HCT116 (cell line): ENCODE measurements around the gene PUSL1. TPM values are rescaled to one million over a fixed set of nuclear protein-coding genes. Genes with fewer than 3 reads are reported as not detected.
A peak's percentile ranks its signal among the peaks of the same experiment; 100 is the strongest.

Source experiments
- ATAC-seq: fragments of 200-7000 bp; cut with Tn5 transposase; 2 replicates; pipeline ENCODE4 v1.9.1; 2020; ENCODE audit warnings: mild to moderate bottlenecking, moderate library complexity
- BruUV-seq: library from RNA; stranded (reverse); fragments of 400-500 nt; replicated peaks from 2 replicates; lab custom pipeline; 2021; lab: Mats Ljungman, UMichigan
- CTCF ChIA-PET: fragments of 300-600 bp; sonication (Branson Sonifier 250); formaldehyde crosslinking; loops from one replicate; lab custom pipeline; 2021; ENCODE audit warnings: antibody characterized with exemption; lab: Charles Lee
- POLR2A ChIA-PET: fragments of 300-600, 350-600 bp; sonication (Branson Sonifier 250); formaldehyde crosslinking; loops from one replicate; lab custom pipeline; 2021; ENCODE audit warnings: antibody characterized with exemption; lab: Charles Lee
- RAD21 ChIA-PET, 2 experiments: fragments of 300-600 bp; sonication (Branson Sonifier 250); formaldehyde crosslinking; loops; one replicate each; lab custom pipeline; 2023; ENCODE audit warnings: low total read pairs in 2 of 2; ENCODE audit not compliant: uncharacterized antibody in 2 of 2, unreplicated experiment in 2 of 2, low non-redundant PET in 1 of 2; lab: Charles Lee
- DNase-seq: peaks from one replicate; pipeline ENCODE4 v3.0.0-alpha.2; 2010; ENCODE audit warnings: low read depth, low spot score
- H2AFZ ChIP-seq: fragments of 200-600 bp; shearing (Covaris generic), sonication (generic); 2 replicates; pipeline ENCODE4 v1.6.1; 2017; ENCODE audit warnings: low read depth, mixed run types, mixed read lengths, antibody characterized with exemption, low read length; ENCODE audit not compliant: poor library complexity, severe bottlenecking
- H3K27ac ChIP-seq: 2 replicates; pipeline ENCODE4 v1.5.1; 2012; ENCODE audit warnings: low read depth, low read length
- H3K27me3 ChIP-seq: fragments of 200-600 bp; sonication (generic); 2 replicates; pipeline ENCODE4 v1.6.1; 2016; ENCODE audit warnings: mixed run types, low read length, mixed read lengths; ENCODE audit not compliant: insufficient read depth
- H3K36me3 ChIP-seq, 2 experiments: fragments of 200-500 bp in 1 of 2; fragments of 200-600 bp in 1 of 2; sonication (Bioruptor generic) in 1 of 2; sonication (generic) in 1 of 2; 2 replicates each; pipeline versions ENCODE4 v1.5.1 to v1.6.1; 2014 to 2016; ENCODE audit warnings: low read length in 2 of 2, inconsistent platforms in 1 of 2, mixed read lengths in 1 of 2, mixed run types in 1 of 2; ENCODE audit not compliant: insufficient read depth in 2 of 2, control insufficient read depth in 1 of 2
- H3K4me1 ChIP-seq, 2 experiments: fragments of 200-600 bp in 1 of 2; sonication (generic) in 1 of 2; 2 replicates each; pipeline versions ENCODE4 v1.5.1 to v1.6.1; 2012 to 2017; ENCODE audit warnings: low read length in 2 of 2, inconsistent platforms in 1 of 2, mild to moderate bottlenecking in 1 of 2, mixed read lengths in 1 of 2, mixed run types in 1 of 2, moderate library complexity in 1 of 2; ENCODE audit not compliant: insufficient read depth in 2 of 2, control insufficient read depth in 1 of 2
- H3K4me2 ChIP-seq: fragments of 200-600 bp; sonication (generic); 2 replicates; pipeline ENCODE4 v1.6.1; 2017; ENCODE audit warnings: mixed run types, low read length, mixed read lengths
- H3K4me3 ChIP-seq, 2 experiments: fragments of 200-600 bp in 1 of 2; sonication (generic) in 1 of 2; replicated peaks in 1 of 2; 2 replicates each; pipeline ENCODE4 v1.5.1; 2011 to 2016; ENCODE audit warnings: low read length in 2 of 2, control low read depth in 1 of 2, low read depth in 1 of 2, mild to moderate bottlenecking in 1 of 2, mixed read lengths in 1 of 2, mixed run types in 1 of 2
- H3K79me2 ChIP-seq: fragments of 200-600 bp; sonication (generic); 2 replicates; pipeline ENCODE4 v1.6.1; 2017; ENCODE audit warnings: mild to moderate bottlenecking, mixed run types, low read length, moderate library complexity, mixed read lengths; ENCODE audit not compliant: insufficient read depth
- H3K9ac ChIP-seq: fragments of 200-600 bp; sonication (generic); 2 replicates; pipeline ENCODE4 v1.6.1; 2016; ENCODE audit warnings: low read length, mixed read lengths
- H3K9me2 ChIP-seq: fragments of 200-600 bp; sonication (generic), shearing (Covaris generic); 2 replicates; pipeline ENCODE4 v1.6.1; 2017; ENCODE audit warnings: mixed run types, mild to moderate bottlenecking, moderate library complexity; ENCODE audit not compliant: insufficient read depth
- H3K9me3 ChIP-seq, 2 experiments: fragments of 200-500 bp in 1 of 2; fragments of 200-600 bp in 1 of 2; sonication (Bioruptor generic) in 1 of 2; sonication (generic) in 1 of 2; 2 replicates each; pipeline ENCODE4 v1.6.1; 2014 to 2017; ENCODE audit warnings: low read length in 2 of 2, mixed read lengths in 2 of 2, inconsistent platforms in 1 of 2, low read depth in 1 of 2, mild to moderate bottlenecking in 1 of 2, mixed run types in 1 of 2, moderate library complexity in 1 of 2; ENCODE audit not compliant: control insufficient read depth in 1 of 2, insufficient read depth in 1 of 2
- H4K20me1 ChIP-seq: fragments of 200-600 bp; sonication (generic), shearing (Covaris generic); 2 replicates; pipeline ENCODE4 v1.6.1; 2017; ENCODE audit warnings: mixed run types, mild to moderate bottlenecking, moderate library complexity; ENCODE audit not compliant: insufficient read depth
- EGR1 ChIP-seq: IDR thresholded peaks from 2 replicates; pipeline ENCODE4 v1.6.1; 2012; ENCODE audit warnings: low read depth
- EZH2phosphoT487 ChIP-seq: fragments of 200-600 bp; IDR thresholded peaks from 2 replicates; pipeline ENCODE4 v1.6.1; 2018; ENCODE audit warnings: antibody characterized with exemption, borderline replicate concordance
- JUND ChIP-seq: IDR thresholded peaks from 2 replicates; pipeline ENCODE4 v1.6.1; 2012
- POLR2A ChIP-seq: IDR thresholded peaks from 2 replicates; pipeline ENCODE4 v1.7.0; 2011; ENCODE audit warnings: borderline replicate concordance; ENCODE audit not compliant: insufficient read depth, insufficient read length; ENCODE audit errors: extremely low read depth
- POLR2AphosphoS5 ChIP-seq: IDR thresholded peaks from 2 replicates; pipeline ENCODE4 v1.6.1; 2011; ENCODE audit warnings: mild to moderate bottlenecking, low read depth, low read length, moderate library complexity
- YY1 ChIP-seq: IDR thresholded peaks from 2 replicates; pipeline ENCODE4 v1.6.1; 2011; ENCODE audit warnings: low read length, low read depth, moderate library complexity, mild to moderate bottlenecking; ENCODE audit not compliant: insufficient replicate concordance; ENCODE audit errors: extremely low read depth
- ZFX ChIP-seq: fragments of 450-650 bp; IDR thresholded peaks from 2 replicates; pipeline ENCODE4 v1.6.1; 2017
- intact Hi-C: fragments of 100-400 bp; cut with micrococcal nuclease; formaldehyde crosslinking; loops from 2 replicates; pipeline ENCODE4 v1.10.0; 2022
- total RNA-seq: library from RNA; stranded (reverse); gene quantifications from one replicate; pipeline ENCODE4 v1.2.1, GENCODE V29; 2021; ENCODE audit not compliant: unreplicated experiment
- TF ChIP-seq, protein P1 (sequence below): IDR thresholded peaks from 2 replicates; pipeline ENCODE4 v1.6.1; 2012
- TF ChIP-seq, protein P2 (sequence below), 3 experiments: fragments of 200-600 bp in 1 of 3; sonication (generic) in 1 of 3; IDR thresholded peaks in 2 of 3; conservative IDR thresholded peaks in 1 of 3; 2 replicates each; pipeline ENCODE4 v1.5.1; 2012 to 2017; ENCODE audit warnings: low read depth in 2 of 3, low read length in 2 of 3, antibody characterized with exemption in 1 of 3, borderline replicate concordance in 1 of 3, control low read depth in 1 of 3, mild to moderate bottlenecking in 1 of 3, mixed read lengths in 1 of 3, mixed run types in 1 of 3, moderate library complexity in 1 of 3; ENCODE audit not compliant: insufficient read depth in 1 of 3

PUSL1 gene
- total RNA-seq, 1 experiment from 2014 or later, result 47.2 TPM

DNA sequence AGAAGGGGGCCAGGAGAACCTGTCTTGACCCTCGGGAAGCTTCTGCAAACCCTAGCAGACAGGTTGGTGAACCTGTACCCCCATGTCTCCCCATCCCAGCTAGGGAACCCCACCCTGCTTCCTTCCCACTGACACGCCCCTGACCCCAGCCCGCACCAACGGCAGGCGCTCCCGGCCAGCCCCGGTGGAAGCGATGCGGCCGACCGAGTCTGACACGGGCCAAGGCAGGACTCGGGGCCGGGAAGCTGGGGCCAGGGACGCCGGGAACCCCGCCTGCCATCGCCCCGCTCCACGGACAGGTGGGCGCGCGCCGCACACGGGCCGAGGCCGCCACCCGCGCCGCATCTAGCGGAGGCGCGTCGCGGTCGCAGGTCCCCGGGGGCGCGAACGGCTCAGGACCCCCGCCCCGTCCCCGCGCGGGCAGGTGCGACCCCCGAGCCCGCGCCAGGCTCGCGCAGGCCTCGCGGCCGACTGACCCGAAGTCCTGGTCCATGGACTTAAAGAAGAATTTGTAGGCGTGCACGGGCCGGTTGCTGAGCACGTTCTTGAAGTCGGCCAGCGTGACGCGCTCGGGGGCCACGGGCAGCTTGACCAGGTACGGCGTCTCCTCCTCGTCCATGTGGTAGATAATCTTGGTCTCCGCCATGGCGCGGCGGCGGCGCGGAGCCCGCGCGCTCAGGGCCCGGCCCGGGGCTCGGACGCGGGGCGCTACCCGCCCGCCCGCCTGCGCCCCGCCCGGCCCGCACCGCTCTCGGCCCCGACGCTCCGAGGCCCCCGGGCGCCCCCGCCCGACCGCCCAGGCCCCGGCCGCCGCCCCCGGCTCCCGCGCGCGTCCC lies 40.2 kb downstream of the PUSL1 start:
- no peaks in the 10 kb centered on the region for H3K27me3 ChIP-seq
- RAD21 ChIA-PET, result interaction anchor here in 1 of 2 experiments (1.0 to 1.3 kb wide), 2 partner anchors 26 to 57 kb away, joined by 3 read pairs; partner anchors contain the start of gene AURKAIP1
- POLR2A ChIA-PET, result interaction anchor here (0.6 to 1.2 kb wide), 4 partner anchors 11 to 69 kb away, joined by 3 to 4 read pairs (median 4); partner anchors contain the start of gene AURKAIP1
- peak overlapping the region; percentile 96 for H3K4me2 ChIP-seq
- TF ChIP-seq JUND (no peak), POLR2A (peak; percentile 3), EGR1 (no peak)
- TF ChIP-seq, protein P1, sequence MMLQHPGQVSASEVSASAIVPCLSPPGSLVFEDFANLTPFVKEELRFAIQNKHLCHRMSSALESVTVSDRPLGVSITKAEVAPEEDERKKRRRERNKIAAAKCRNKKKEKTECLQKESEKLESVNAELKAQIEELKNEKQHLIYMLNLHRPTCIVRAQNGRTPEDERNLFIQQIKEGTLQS, result no peak
- no peaks in the 10 kb centered on the region for H3K9me2 ChIP-seq
- H3K79me2 ChIP-seq, result peaks cover 50% of the 10 kb centered on the region
- no peak; the same call in 1 of the 2 replicates for ATAC-seq
- CTCF ChIA-PET, result interaction anchor here (1.3 kb wide), 1 partner anchor 57 kb away, joined by 3 read pairs; no protein-coding TSS in a partner anchor
- BruUV-seq, result no TSS peak
- peaks cover 45 to 67% of the 10 kb centered on the region in 2 experiments for H3K4me1 ChIP-seq
- intact Hi-C loops, result loop anchor here (5.0 to 10.0 kb wide), 3 partner anchors 41 to 276 kb away; partner anchors contain the start of genes ACAP3, MIB2, PUSL1 and RNF223
- peak overlapping the region; percentile 100 for H3K27ac ChIP-seq
- DNase-seq, result no peak
- H3K4me3 ChIP-seq, result peak overlapping the region; percentile 80 to 87
- H3K9ac ChIP-seq, result peak overlapping the region; percentile 76
- no peaks in the 10 kb centered on the region for H3K36me3 ChIP-seq
- H2AFZ ChIP-seq, result no peak overlapping the region
- H4K20me1 ChIP-seq, result no peaks in the 10 kb centered on the region
- no peaks in the 10 kb centered on the region for H3K9me3 ChIP-seq

DNA sequence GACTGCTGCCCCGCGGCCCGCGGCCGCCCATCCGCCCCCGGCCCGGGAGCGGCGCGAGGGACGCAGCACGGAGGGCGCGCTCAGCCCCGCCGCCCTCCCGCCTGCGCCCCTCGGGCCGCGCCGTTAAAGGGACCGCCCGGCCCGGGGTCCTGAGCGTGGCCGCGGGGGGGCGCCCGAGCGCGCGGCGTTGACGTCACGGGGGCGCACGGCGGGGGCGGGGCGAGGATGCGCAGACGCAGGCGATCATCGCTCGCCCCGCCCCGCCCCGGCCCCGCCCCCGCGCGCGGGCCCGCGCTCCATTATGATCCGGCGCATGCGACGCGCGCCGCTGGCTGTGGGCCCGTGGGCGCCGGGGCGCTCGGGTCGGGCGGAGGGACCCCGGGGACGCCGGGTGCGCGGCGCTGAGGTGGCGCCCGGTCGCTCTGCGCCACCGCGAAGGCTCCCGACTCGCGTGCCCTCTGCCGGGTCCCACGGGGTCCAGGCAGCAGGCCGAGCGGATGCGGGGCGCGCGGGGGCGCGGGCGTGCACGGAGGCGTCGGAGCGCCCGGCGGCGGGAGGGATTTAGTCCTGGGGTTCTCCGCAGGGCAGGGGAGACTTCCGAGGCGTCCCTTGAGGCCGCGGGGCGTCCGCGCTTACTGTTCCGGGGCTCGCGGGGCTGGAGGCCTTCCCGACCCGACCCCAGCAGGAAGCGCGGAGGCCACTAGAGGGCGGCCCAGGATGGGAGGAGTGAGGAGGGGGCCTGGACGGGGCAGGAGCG lies 41.0 kb downstream of the PUSL1 start, which contains the start of gene DVL1:
TSS of gene DVL1 (minus strand) at position 163 of the 757 bp plus-strand sequence. CDS start 353 bp downstream, outside the sequence.
- Histone ChIP-seq H3K9me2 (no peaks in the 10 kb centered on the region), H4K20me1 (no peaks in the 10 kb centered on the region), H2AFZ (no peak within 1 kb of the TSS), H3K9ac (peak within 1 kb of the TSS; percentile 85), H3K79me2 (peaks cover 42% of the 10 kb centered on the region), H3K4me3 (peak within 1 kb of the TSS; percentile 80 to 87), H3K4me2 (peak within 1 kb of the TSS; percentile 96), H3K27ac (peak within 1 kb of the TSS; percentile 100), H3K4me1 (peaks cover 38 to 67% of the 10 kb centered on the region in 2 experiments), H3K36me3 (no peaks in the 10 kb centered on the region), H3K27me3 (no peaks in the 10 kb centered on the region), H3K9me3 (no peaks in the 10 kb centered on the region)
- peak; percentile 66 for TF ChIP-seq ZFX
- no peak for TF ChIP-seq EZH2phosphoT487
- TF ChIP-seq YY1, result no peak
- TF ChIP-seq EGR1, result no peak
- TF ChIP-seq POLR2AphosphoS5, result peak; percentile 69
- TF ChIP-seq, protein P2, sequence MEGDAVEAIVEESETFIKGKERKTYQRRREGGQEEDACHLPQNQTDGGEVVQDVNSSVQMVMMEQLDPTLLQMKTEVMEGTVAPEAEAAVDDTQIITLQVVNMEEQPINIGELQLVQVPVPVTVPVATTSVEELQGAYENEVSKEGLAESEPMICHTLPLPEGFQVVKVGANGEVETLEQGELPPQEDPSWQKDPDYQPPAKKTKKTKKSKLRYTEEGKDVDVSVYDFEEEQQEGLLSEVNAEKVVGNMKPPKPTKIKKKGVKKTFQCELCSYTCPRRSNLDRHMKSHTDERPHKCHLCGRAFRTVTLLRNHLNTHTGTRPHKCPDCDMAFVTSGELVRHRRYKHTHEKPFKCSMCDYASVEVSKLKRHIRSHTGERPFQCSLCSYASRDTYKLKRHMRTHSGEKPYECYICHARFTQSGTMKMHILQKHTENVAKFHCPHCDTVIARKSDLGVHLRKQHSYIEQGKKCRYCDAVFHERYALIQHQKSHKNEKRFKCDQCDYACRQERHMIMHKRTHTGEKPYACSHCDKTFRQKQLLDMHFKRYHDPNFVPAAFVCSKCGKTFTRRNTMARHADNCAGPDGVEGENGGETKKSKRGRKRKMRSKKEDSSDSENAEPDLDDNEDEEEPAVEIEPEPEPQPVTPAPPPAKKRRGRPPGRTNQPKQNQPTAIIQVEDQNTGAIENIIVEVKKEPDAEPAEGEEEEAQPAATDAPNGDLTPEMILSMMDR (IDR thresholded peaks at IDR 0.05 in 2 of 3, conservative IDR thresholded peaks at IDR 0.05 in 1 of 3; ENCODE audit: borderline replicate concordance in 1 of 3, insufficient read depth in 1 of 3, low read depth in 2 of 3, low read length in 2 of 3), result peak in 2 of 3 experiments; percentile 32 to 48; a peak in 3 of 6 replicates
- intact Hi-C loops, result loop anchor here (5.0 to 10.0 kb wide), 3 partner anchors 42 to 277 kb away; partner anchors contain the start of genes ACAP3, MIB2, PUSL1 and RNF223
- CTCF ChIA-PET, result no interaction called here
- no peak for DNase-seq
- no TSS peak for BruUV-seq
- RAD21 ChIA-PET, result no interaction called here
- POLR2A ChIA-PET, result no interaction called here
- ATAC-seq, result peak; percentile 29
